ENCODE data around the gene GAK.

Gene GAK

GRCh38 chr4:963276-964225 is 31.4 kb upstream of the GAK start:
- no peak for DNase-seq

DNA sequence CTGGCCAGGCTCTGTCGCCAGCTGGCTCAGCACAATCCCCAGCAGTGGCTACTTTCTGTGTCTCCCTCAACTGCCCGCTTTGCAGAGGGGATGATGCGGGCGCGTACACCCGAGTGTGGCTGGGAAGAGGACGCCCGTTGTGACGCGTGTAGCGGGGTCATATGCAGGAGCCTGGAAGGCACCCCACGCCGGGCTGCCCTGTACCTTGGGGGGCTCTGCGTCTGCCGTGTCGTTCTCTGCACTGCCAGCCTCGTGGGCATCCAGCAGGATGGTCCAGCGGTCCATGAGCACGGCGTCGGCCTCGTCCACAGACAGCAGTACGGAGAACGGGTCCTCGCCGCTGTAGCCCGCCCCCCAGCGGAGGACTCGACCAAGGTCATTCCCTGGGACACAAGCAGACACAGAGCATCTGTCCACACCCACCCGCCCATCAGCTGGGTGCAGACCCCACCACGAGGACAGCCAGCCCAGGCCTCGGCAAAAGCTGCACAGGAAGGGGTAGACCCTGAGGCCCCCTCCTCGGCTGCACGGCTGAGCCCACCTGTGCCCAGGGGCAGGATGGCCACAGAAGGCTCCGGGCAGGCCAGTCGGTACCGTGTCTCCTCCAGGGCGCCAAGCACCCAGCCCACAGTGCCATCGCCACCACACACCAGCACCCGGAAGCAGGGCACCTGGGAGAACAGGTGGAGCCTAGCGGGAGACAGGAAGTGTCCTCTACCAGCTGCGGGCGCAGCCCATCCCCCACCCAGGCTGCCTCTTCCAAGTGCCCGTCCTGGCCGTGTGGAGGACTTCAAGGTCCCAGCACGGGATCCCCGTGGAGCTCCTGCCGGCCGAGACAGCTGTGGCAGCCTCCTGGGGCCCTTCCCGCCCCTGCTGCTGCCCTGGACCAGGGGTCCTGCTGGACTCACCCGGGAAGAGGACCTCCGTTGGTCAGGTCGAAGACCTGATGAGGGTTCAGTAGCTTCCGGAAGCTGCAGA is 30.4 kb upstream of the GAK start:
- no peak for DNase-seq

- DNase-seq: no peak
Observed at GRCh38 chr4:961351-962230, 29.5 kb upstream of the GAK start.

DNA sequence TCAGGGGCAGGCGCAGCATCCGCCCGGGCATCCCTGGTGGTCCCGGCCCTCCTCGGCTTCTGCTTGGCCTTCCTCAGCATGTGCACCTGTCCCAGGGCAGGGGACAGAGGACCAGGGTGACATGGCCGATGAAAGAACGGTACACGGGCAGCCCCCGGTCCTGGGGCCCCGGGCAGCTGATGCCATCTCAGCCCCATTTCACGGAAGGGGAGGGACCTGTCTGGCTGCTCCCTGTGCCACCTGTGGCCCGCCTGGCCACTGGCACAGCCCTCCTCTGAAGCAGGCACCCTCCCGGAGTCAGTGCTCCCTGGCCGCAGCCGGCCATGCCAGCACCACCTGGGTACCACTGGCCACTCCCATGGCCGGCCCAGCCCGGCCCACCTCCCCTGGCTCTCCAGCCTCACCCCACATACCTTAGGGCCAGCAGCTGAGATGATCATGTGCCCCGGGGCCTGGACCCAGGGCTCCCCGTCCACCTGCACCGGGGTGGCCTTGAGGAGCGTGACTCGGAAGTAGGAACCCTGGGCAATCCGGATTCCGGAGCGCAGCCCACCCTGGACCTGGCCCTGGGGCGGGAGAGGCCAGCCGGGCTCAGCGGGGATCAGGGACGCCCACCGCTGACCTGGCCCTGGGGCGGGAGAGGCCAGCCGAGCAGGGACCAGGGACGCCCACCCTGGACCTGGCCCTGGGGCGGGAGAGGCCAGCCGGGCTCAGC is 28.7 kb upstream of the GAK start:
- DNase-seq: no peak

DNA sequence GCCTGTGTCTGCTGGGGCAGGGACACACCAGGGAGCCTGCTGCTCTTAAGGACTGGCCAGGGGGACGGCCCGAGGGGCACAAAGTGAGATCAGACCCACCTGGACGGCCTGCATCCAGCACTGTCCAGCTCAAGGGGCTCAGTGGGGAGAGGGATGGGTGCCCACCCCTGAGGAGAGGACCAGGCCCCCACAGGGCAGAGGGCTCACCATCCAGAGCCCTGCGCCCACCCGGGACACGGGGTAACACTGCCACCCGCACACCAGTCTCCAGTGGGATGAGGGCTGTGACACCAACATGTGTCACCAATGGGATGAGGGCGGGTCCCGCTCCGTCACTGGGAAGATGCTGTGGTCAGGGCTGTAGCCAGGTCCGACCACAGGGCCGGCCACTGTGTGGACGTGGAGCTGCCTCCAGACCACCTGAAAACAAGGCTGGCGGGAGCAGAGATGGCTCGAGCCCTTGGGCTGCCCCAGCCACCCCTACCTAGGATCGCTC is 28.1 kb upstream of the GAK start:
- no peak for DNase-seq

DNA sequence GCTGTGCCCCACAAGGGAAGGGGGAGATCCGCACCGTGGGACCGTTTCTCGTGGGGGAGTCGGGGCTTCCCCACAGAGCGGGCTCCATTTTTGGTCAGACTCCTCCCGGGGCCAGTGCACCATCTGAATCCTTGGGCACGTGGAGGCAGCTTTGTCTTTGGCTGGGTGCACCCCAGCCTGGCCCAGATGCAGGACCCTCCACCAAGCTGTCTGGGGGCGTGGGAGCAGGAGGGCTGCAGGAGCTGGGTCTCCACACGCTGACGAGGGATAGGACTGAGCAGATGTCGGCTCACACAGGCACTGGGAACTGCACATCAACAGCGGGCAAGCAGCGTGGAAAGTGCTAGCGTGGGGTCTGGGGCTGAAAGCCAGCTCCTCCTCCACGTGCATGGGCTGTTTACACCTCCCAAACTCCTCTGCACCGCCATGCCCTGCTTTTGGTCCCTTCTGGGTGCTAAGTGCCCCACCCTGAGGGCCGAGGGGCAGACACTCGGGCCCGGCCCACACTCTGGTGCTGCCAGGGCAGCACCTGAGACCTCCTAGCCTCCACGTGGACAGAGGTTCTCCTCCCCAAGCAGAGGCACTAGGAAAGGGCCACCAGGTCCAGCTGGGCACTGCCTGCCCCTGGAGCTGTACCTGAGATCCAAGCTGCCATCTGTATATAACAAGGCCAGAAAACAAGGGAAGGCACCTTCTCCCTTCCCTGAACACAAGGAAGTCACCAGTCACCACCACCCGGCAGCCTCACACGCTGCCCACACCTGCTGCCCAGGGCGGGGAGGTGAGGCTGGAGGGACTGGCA is 27.4 kb upstream of the GAK start:
- no peak for DNase-seq

GRCh38 chr4:958696-959337 is 26.7 kb upstream of the GAK start:
- DNase-seq: no peak

DNA sequence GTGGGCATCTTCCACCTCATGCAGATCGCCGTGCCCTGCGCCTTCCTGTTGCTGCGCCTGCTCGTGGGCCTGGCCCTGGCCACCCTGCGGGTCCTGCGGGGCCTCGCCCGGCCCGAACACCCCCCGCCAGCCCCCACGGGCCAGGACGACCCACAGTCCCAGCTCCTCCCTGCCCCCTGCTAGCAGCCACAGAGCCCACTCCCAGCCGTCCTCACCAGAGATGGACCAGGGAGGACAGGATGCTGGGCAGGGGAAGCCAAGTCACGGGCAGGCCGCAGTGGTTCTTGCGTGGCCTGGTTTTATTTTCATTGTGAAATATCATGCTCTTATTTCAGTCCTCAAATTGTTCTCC is 26.2 kb upstream of the GAK start:
- DNase-seq: no peak

DNA sequence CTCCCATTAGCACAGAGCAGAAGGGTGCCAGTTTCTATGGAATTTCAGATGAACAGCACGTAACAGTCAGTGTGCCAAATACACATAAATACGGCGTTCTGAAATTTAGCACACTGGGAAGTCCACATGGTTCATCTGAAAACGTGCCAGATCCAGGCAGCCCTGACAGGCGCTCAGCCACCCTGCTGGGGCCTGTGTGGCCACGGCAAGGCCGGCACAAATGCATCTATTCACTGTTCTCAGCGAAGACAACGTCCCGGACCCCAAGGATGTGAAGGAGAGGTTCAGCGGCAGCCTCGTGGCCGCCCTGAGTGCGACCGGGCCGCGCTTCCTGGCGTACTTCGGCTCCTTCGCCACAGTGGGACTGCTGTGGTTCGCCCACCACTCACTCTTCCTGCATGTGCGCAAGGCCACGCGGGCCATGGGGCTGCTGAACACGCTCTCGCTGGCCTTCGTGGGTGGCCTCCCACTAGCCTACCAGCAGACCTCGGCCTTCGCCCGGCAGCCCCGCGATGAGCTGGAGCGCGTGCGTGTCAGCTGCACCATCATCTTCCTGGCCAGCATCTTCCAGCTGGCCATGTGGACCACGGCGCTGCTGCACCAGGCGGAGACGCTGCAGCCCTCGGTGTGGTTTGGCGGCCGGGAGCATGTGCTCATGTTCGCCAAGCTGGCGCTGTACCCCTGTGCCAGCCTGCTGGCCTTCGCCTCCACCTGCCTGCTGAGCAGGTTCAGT is 25.6 kb upstream of the GAK start:
- no peak for DNase-seq

GRCh38 chr4:957231-957580 is 25.1 kb upstream of the GAK start:
- no peak for DNase-seq

GRCh38 chr4:956531-957230 is 24.6 kb upstream of the GAK start:
- DNase-seq: no peak

GRCh38 chr4:955931-956381 is 23.8 kb upstream of the GAK start:
- DNase-seq: no peak

GRCh38 chr4:955161-955921 is 23.2 kb upstream of the GAK start:
- no peak for DNase-seq

GRCh38 chr4:954211-955020 is 22.3 kb upstream of the GAK start:
- DNase-seq: no peak

DNA sequence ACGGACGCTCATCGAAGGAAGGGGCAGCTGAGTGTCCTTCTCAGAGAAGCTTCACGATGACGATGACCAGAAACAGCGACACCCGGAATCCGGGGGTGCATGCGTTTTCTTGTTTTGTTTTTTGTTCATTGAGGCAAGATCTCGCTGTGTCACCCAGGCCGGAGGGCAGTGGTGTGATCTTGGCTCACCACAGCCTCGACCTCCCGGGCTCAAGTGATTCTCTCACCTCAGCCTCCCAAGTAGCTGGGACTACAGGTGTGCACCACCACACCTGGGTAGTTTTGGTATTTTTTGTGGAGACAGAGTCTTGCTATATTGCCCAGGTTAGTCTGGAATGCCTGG is 21.4 kb upstream of the GAK start:
- DNase-seq: no peak

GRCh38 chr4:952881-953573 is 20.9 kb upstream of the GAK start:
- no peak for DNase-seq

Data from activated CD4-positive, alpha-beta T cell treated with anti-CD3 and anti-CD28 coated beads for 1 hour (primary cell).